H1 (cell line): Measurements from ENCODE around the gene DCBLD1. TPM values are rescaled to one million over a fixed set of nuclear protein-coding genes. Genes with fewer than 3 reads are reported as not detected.

ENCODE experiments used
- CTCF ChIA-PET: fragments of 300-600 bp; sonication (Branson Sonifier 250); formaldehyde crosslinking; loops from one replicate; lab custom pipeline; 2021; ENCODE audit not compliant: partially characterized antibody; lab: Charles Lee
- POLR2A ChIA-PET: fragments of 300-600 bp; sonication (Branson Sonifier 250); formaldehyde crosslinking; loops from one replicate; lab custom pipeline; 2021; ENCODE audit warnings: inconsistent platforms; ENCODE audit not compliant: partially characterized antibody; lab: Charles Lee
- DNase-seq, 2 experiments: peaks; one replicate each; pipeline versions ENCODE4 v3.0.0 to v3.0.0-alpha.2; 2010 to 2022; ENCODE audit warnings: low spot score in 2 of 2, low read depth in 1 of 2, mixed read lengths in 1 of 2
- FAIRE-seq: peaks from 2 replicates; lab custom pipeline; 2011; peaks lifted over from hg19 to GRCh38; lab: Jason Lieb, UNC
- H2AFZ ChIP-seq: 2 replicates; pipeline ENCODE4 v1.8.1; 2012; ENCODE audit warnings: low read length, inconsistent platforms
- H2AK5ac ChIP-seq: 2 replicates; pipeline ENCODE4 v1.6.1; 2013; ENCODE audit warnings: low read depth, low read length
- H2BK120ac ChIP-seq: replicated peaks from 2 replicates; pipeline ENCODE3; 2013; ENCODE audit warnings: low read depth, low read length, inconsistent platforms
- H2BK12ac ChIP-seq: 2 replicates; pipeline ENCODE4 v1.6.1; 2013; ENCODE audit warnings: low read depth, low read length
- H2BK15ac ChIP-seq: 2 replicates; pipeline ENCODE4 v1.6.1; 2013; ENCODE audit warnings: low read length
- H2BK20ac ChIP-seq: 2 replicates; pipeline ENCODE4 v1.6.1; 2013; ENCODE audit warnings: low read length
- H2BK5ac ChIP-seq: 2 replicates; pipeline ENCODE4 v1.6.1; 2013; ENCODE audit warnings: low read depth, low read length
- H3K14ac ChIP-seq: 2 replicates; pipeline ENCODE4 v1.6.1; 2013; ENCODE audit warnings: inconsistent platforms; ENCODE audit not compliant: insufficient read length
- H3K18ac ChIP-seq: 2 replicates; pipeline ENCODE4 v1.6.1; 2013; ENCODE audit warnings: low read length; ENCODE audit errors: extremely low read depth
- H3K23ac ChIP-seq: 2 replicates; pipeline ENCODE4 v1.6.1; 2013; ENCODE audit warnings: inconsistent platforms; ENCODE audit not compliant: insufficient read length
- H3K23me2 ChIP-seq: 2 replicates; pipeline ENCODE4 v1.6.1; 2013; ENCODE audit warnings: low read depth, low read length
- H3K27ac ChIP-seq: 2 replicates; pipeline ENCODE4 v1.6.1; 2011; ENCODE audit warnings: low read depth, low read length, inconsistent platforms
- H3K27me3 ChIP-seq, 4 experiments: replicated peaks in 1 of 4; 1 replicate in 1 of 4; 2 replicates in 3 of 4; pipeline versions ENCODE4 v1.6.1 to v1.8.1; 2011 to 2013; ENCODE audit warnings: low read length in 3 of 4, mild to moderate bottlenecking in 3 of 4, inconsistent platforms in 2 of 4, mixed read lengths in 2 of 4, moderate library complexity in 1 of 4; ENCODE audit not compliant: control insufficient read depth in 3 of 4, insufficient read depth in 3 of 4; ENCODE audit errors: extremely low read depth in 1 of 4
- H3K36me3 ChIP-seq, 4 experiments: 2 replicates each; pipeline versions ENCODE4 v1.6.1 to v1.8.1; 2011 to 2013; ENCODE audit warnings: mild to moderate bottlenecking in 4 of 4, low read length in 3 of 4, moderate library complexity in 2 of 4, control low read depth in 1 of 4, inconsistent platforms in 1 of 4; ENCODE audit not compliant: insufficient read depth in 4 of 4, control insufficient read depth in 2 of 4
- H3K4ac ChIP-seq: replicated peaks from 2 replicates; pipeline ENCODE3; 2013; ENCODE audit warnings: low read length, low read depth, mixed read lengths, inconsistent platforms; ENCODE audit not compliant: insufficient read length
- H3K4me1 ChIP-seq, 4 experiments: replicated peaks in 1 of 4; 1 replicate in 1 of 4; 2 replicates in 3 of 4; pipeline versions ENCODE4 v1.6.1 to v1.8.1; 2011 to 2013; ENCODE audit warnings: low read length in 3 of 4, inconsistent platforms in 2 of 4, mixed read lengths in 1 of 4; ENCODE audit not compliant: insufficient read depth in 4 of 4, control insufficient read depth in 3 of 4
- H3K4me2 ChIP-seq, 2 experiments: 2 replicates each; pipeline versions ENCODE4 v1.6.1 to v1.8.1; 2011 to 2013; ENCODE audit warnings: low read depth in 2 of 2, low read length in 2 of 2, control low read depth in 1 of 2, inconsistent platforms in 1 of 2, mild to moderate bottlenecking in 1 of 2; ENCODE audit not compliant: insufficient read depth in 1 of 2
- H3K4me3 ChIP-seq, 4 experiments: fragments of 200-600, 300-600 bp in 1 of 4; sonication (generic), shearing (Covaris generic), sonication (Bioruptor Twin) in 1 of 4; 2 replicates each; pipeline versions ENCODE4 v1.5.1 to v1.8.1; 2011 to 2016; ENCODE audit warnings: low read length in 4 of 4, low read depth in 3 of 4, control low read depth in 2 of 4, inconsistent platforms in 2 of 4, mild to moderate bottlenecking in 2 of 4, mixed read lengths in 1 of 4, moderate library complexity in 1 of 4; ENCODE audit not compliant: insufficient read depth in 2 of 4; ENCODE audit errors: extremely low read depth in 1 of 4
- H3K56ac ChIP-seq: replicated peaks from 2 replicates; pipeline ENCODE3; 2013; ENCODE audit warnings: low read depth, mild to moderate bottlenecking, mixed read lengths, low read length, inconsistent platforms; ENCODE audit not compliant: insufficient read length
- H3K79me1 ChIP-seq: 2 replicates; pipeline ENCODE4 v1.6.1; 2013; ENCODE audit warnings: low read depth, low read length, control low read depth
- H3K79me2 ChIP-seq, 2 experiments: 2 replicates each; pipeline versions ENCODE4 v1.6.1 to v1.8.1; 2012 to 2013; ENCODE audit warnings: low read length in 2 of 2, mild to moderate bottlenecking in 2 of 2, inconsistent platforms in 1 of 2; ENCODE audit not compliant: insufficient read depth in 2 of 2, control insufficient read depth in 1 of 2
- H3K9ac ChIP-seq, 4 experiments: replicated peaks in 1 of 4; 1 replicate in 1 of 4; 2 replicates in 3 of 4; pipeline versions ENCODE4 v1.6.1 to v1.8.1; 2011 to 2013; ENCODE audit warnings: low read depth in 3 of 4, low read length in 3 of 4, control low read depth in 2 of 4, mild to moderate bottlenecking in 2 of 4, moderate library complexity in 2 of 4, inconsistent platforms in 1 of 4; ENCODE audit errors: extremely low read depth in 1 of 4
- H3K9me3 ChIP-seq, 2 experiments: 2 replicates each; pipeline versions ENCODE4 v1.6.1 to v1.8.1; 2012 to 2013; ENCODE audit warnings: mild to moderate bottlenecking in 2 of 2, moderate library complexity in 2 of 2, control low read depth in 1 of 2, inconsistent platforms in 1 of 2, low read depth in 1 of 2, low read length in 1 of 2, mixed read lengths in 1 of 2; ENCODE audit not compliant: insufficient read depth in 2 of 2
- H4K20me1 ChIP-seq, 2 experiments: replicated peaks in 1 of 2; 2 replicates each; pipeline versions ENCODE3 to v1.8.1; 2011 to 2013; ENCODE audit warnings: inconsistent platforms in 2 of 2, low read length in 2 of 2, mild to moderate bottlenecking in 1 of 2; ENCODE audit not compliant: insufficient read depth in 2 of 2, control insufficient read depth in 1 of 2
- H4K5ac ChIP-seq: 2 replicates; pipeline ENCODE4 v1.6.1; 2013; ENCODE audit warnings: low read length, low read depth, mixed read lengths, inconsistent platforms; ENCODE audit not compliant: insufficient read length
- H4K8ac ChIP-seq: 2 replicates; pipeline ENCODE4 v1.8.0; 2013; ENCODE audit warnings: mild to moderate bottlenecking, moderate library complexity, low read length, inconsistent platforms; ENCODE audit not compliant: insufficient read depth; ENCODE audit errors: extremely low read depth
- H4K91ac ChIP-seq: replicated peaks from 2 replicates; pipeline ENCODE3; 2013; ENCODE audit warnings: low read length, mixed read lengths, inconsistent platforms; ENCODE audit not compliant: insufficient read length
- KDM1A ChIP-seq: fragments of 200-600, 300-600 bp; sonication (generic); IDR thresholded peaks from 2 replicates; pipeline ENCODE4 v1.7.1; 2016; ENCODE audit warnings: mild to moderate bottlenecking, low read length, borderline replicate concordance
- WGBS, 2 experiments: shearing (Covaris generic) in 1 of 2; methylation state at CpG; one replicate each; pipeline versions ENCODE4 v1.1.6 to v1.1.7; 2013 to 2015; ENCODE audit warnings: low lambda C conversion rate in 2 of 2, mixed read lengths in 2 of 2, inconsistent platforms in 1 of 2, low coverage in 1 of 2, missing lambda C conversion rate in 1 of 2; ENCODE audit not compliant: insufficient replicate concordance in 2 of 2, insufficient coverage in 1 of 2, insufficient read length in 1 of 2; ENCODE audit errors: extremely low coverage in 1 of 2, missing lambda C conversion rate in 1 of 2; 5-methylcytosine and 5-hydroxymethylcytosine counted together
- polyA plus RNA-seq, 7 experiments: library from polyadenylated mRNA; depleted of rRNA in 3 of 7; stranded (reverse) in 5 of 7; unstranded in 2 of 7; fragments of >200 nt in 5 of 7; fragments of 200-250 nt in 2 of 7; gene quantifications; 1 replicate in 5 of 7; 2 replicates in 1 of 7; 4 replicates in 1 of 7; pipeline versions ENCODE4 v1.2.1 to v1.2.3, GENCODE V29; 2011 to 2013; ENCODE audit warnings: missing spikeins in 2 of 7, mixed read lengths in 2 of 7
- total RNA-seq: library from RNA; stranded (reverse); fragmentation: NEBNext Ultra II Directional; extraction: Animal tissue kit (Norgen Biotek cat#: 25700); gene quantifications from 2 replicates; pipeline ENCODE4 v1.2.1, GENCODE V29; 2021

The DCBLD1 gene
- total and polyA plus RNA-seq, 2 of the 8 experiments (the other 6 are each of a cell fraction or from before 2014, with no cell fraction given): 3.9 to 11.2 TPM

GRCh38 chr6:117521791-117522502 lies 39.5 kb downstream of the DCBLD1 start:
- Histone ChIP-seq H4K8ac (no peak overlapping the region), H2AK5ac (no peak overlapping the region), H3K23me2 (no peaks in the 10 kb centered on the region), H3K79me2 (no peaks in the 10 kb centered on the region), H2BK120ac (no peak overlapping the region), H3K18ac (no peak overlapping the region), H3K27me3 (no peaks in the 10 kb centered on the region), H2BK5ac (no peak overlapping the region), H2BK20ac (no peak overlapping the region), H3K4me1 (no peaks in the 10 kb centered on the region), H3K27ac (no peak overlapping the region), H2AFZ (no peak overlapping the region), H3K4me3 (no peak overlapping the region), H3K4me2 (no peak overlapping the region), H4K91ac (no peak overlapping the region), H3K4ac (no peak overlapping the region), H3K56ac (no peak overlapping the region), H2BK12ac (no peak overlapping the region), H4K20me1 (no peaks in the 10 kb centered on the region), H3K14ac (no peak overlapping the region), H3K9ac (no peak overlapping the region), H4K5ac (no peak overlapping the region), H3K9me3 (no peaks in the 10 kb centered on the region)
- no peak for DNase-seq
- POLR2A ChIA-PET: no interaction called here
- FAIRE-seq: no peak
- CTCF ChIA-PET: interaction anchor here (0.6 to 2.1 kb wide), 7 partner anchors 9 to 72 kb away, joined by 3 to 7 read pairs (median 4); no protein-coding TSS in a partner anchor
- WGBS, 2 experiments: 91% methylated on average over 5 of the region's 5 CpGs; no CpG with 5 or more reads in 1 of the 2 experiments
- TF ChIP-seq KDM1A: no peak
- TF ChIP-seq, all 59 proteins: peak for 0
- H3K36me3 ChIP-seq: no peaks in the 10 kb centered on the region
- no peak overlapping the region for H3K23ac ChIP-seq
- no peaks in the 10 kb centered on the region for H3K79me1 ChIP-seq
- H2BK15ac ChIP-seq: no peak overlapping the region
